Breast epithelium (tissue), 3 donors: Measurements from ENCODE around the gene APOBEC3H.

Experiments used
- CTCF ChIP-seq, 3 donors: fragments of 450-650 bp; IDR thresholded peaks; one replicate each; pipeline ENCODE4 v1.5.1; 2016 to 2017; ENCODE audit warnings: antibody characterized with exemption in 3 of 3, mild to moderate bottlenecking in 3 of 3, moderate library complexity in 3 of 3
- POLR2AphosphoS5 ChIP-seq, 3 donors: sonication (generic); formaldehyde crosslinking; IDR thresholded peaks; one replicate each; pipeline ENCODE4 v1.6.1; 2017; ENCODE audit warnings: antibody characterized with exemption in 3 of 3

DNA sequence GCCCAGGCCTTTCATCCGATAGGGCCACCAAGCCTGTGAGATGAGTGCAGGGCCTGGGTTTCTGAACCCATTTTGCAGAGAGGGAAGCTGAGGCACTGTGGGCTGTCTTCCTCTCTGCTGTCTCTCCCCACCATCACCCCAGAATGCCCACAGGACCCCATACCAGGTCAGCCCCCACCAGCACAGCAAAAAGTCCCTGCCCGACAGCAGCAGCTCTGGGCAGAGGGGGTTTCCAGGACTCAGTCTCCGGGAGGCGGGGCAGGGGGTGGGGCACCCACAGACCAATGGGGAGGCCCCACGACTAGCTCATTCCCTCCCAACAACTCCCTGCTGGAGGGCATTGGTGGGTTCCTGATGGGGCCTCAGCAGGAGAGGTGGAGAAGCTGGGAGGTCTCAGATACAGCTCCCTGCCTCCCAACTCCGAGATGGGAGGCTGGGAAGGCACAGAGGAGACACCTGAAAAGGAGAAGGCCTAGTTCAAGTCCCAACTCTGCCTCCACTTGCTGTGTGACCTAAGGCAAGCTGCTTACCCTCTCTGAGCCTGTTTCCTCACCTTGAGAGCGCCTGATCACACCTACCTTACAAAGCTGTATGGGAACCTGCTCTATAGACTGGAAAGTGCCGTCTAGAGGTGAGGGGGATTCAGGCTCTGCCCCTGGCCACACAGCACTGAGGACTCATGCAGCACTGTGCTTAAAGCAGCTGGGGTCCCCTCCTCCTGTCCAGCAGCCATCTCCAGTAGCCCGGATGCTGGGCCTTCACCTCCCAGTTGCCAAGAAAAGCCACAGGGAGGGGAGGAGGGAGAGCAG lies 51.9 kb downstream of the APOBEC3H start:
- TF ChIP-seq POLR2AphosphoS5 (IDR thresholded peaks at IDR 0.05) (no peak), CTCF (IDR thresholded peaks at IDR 0.05) (no peak)
